ENCODE measurements around the gene ALDH4A1.

DNA sequence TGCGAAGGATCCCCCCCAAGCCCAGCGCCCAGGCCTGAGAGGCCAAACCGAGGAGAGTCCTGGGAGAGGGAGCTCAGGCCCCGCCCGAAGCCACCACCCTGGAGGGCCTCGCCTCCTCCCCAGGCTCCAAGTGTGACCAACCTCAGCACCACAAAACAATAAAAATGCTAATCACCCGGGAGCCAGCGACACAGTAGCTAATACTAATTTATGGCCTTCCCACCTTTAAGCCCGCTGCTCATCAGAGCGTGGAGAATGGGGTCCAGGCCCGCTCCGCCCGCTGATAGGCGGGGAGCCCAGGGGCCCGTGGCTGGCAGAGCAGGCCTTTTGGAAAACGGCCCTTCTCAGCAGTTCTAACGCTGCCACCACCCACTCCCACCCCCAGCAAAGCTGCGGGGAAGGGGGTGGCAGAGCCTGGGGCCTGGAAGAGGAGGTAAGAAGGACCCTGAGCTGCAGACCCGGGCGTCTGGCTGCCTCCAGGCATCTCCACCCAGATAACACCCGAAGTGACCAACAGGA lies 22.5 kb downstream of the ALDH4A1 start:
- no peak for TF ChIP-seq EP300 (IDR thresholded peaks at IDR 0.05)
- TF ChIP-seq, protein P1, sequence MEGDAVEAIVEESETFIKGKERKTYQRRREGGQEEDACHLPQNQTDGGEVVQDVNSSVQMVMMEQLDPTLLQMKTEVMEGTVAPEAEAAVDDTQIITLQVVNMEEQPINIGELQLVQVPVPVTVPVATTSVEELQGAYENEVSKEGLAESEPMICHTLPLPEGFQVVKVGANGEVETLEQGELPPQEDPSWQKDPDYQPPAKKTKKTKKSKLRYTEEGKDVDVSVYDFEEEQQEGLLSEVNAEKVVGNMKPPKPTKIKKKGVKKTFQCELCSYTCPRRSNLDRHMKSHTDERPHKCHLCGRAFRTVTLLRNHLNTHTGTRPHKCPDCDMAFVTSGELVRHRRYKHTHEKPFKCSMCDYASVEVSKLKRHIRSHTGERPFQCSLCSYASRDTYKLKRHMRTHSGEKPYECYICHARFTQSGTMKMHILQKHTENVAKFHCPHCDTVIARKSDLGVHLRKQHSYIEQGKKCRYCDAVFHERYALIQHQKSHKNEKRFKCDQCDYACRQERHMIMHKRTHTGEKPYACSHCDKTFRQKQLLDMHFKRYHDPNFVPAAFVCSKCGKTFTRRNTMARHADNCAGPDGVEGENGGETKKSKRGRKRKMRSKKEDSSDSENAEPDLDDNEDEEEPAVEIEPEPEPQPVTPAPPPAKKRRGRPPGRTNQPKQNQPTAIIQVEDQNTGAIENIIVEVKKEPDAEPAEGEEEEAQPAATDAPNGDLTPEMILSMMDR (IDR thresholded peaks at IDR 0.05): no peak
- TF ChIP-seq POLR2A (IDR thresholded peaks at IDR 0.05; ENCODE audit: low read depth): no peak

All from esophagus muscularis mucosa (tissue), 4 donors.